Stimulated activated CD8-positive, alpha-beta memory T cell treated with anti-CD3 and anti-CD28 coated beads, Interleukin-7, amount 100 ng/mL, for 24 hours (primary cell): ENCODE data around the gene KMT2B.

Experiments
- DNase-seq: peaks from one replicate; pipeline ENCODE4 v3.0.0-alpha.2; 2020; ENCODE audit warnings: low read depth

The KMT2B gene

DNA sequence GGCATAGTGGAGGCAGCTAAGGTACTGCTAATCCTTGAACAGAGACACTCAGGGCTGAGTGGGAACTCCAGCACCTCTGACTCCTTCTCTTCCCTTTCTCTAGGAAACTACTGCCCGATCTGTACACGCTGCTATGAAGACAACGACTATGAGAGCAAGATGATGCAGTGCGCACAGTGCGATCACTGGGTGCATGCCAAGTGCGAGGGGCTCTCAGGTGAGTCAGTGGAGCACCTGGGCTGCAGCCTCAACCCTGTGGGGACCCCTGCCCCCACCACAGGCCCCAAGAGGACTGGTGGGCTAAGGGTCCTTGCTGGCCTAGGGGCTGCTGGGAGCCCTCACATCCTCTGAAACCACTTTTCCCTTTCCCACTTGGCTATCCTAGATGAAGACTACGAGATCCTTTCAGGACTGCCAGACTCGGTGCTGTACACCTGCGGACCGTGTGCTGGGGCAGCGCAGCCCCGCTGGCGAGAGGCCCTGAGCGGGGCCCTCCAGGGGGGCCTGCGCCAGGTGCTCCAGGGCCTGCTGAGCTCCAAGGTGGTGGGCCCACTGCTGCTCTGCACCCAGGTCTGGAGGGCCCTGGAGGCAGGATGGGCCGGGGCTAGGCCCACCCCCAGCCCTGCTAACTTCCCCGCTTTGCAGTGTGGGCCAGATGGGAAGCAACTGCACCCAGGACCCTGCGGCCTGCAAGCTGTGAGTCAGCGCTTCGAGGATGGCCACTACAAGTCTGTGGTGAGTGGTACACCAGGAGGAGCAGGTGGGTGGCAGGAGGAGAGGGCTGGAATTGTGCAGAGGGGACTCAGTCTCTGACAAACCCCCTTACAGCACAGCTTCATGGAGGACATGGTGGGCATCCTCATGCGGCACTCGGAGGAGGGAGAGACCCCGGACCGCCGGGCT lies 9.5 kb downstream of the KMT2B start:
- DNase-seq, result no peak

DNA sequence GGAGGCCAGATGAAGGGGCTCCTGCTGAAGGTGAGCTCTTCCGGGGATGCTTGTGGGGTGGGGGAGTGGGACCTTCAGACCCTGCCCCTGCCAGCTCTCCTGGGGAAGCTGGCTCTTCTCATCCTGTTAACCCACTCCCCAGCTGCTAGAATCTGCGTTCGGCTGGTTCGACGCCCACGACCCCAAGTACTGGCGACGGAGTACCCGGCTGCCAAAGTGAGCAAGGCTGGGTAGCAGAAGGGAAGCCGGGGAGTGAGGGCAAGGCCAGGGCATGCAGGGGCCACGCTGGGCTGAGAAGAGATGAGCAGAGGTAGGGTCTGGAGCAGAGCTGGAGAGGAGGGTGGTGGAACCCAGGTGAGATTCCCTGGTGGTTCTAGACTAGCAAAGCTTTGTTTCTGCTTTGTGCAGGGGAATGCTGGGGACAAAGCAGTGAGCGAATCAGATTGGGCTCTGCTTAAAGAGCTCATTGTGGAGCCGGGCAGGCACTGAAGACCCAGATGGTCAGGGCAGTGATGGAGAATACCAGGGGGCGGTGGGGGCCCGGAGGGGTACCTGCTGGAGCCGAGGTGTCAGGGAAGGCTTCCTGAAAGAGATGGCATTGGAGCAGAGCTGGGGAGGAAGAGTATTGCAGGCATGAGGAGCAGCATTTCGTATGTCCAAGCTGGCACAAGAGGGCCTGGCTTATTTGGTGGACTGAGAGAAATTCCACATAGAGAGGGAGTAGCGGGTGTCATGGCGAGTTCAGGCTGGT lies 10.3 kb downstream of the KMT2B start:
- DNase-seq, result no peak

DNA sequence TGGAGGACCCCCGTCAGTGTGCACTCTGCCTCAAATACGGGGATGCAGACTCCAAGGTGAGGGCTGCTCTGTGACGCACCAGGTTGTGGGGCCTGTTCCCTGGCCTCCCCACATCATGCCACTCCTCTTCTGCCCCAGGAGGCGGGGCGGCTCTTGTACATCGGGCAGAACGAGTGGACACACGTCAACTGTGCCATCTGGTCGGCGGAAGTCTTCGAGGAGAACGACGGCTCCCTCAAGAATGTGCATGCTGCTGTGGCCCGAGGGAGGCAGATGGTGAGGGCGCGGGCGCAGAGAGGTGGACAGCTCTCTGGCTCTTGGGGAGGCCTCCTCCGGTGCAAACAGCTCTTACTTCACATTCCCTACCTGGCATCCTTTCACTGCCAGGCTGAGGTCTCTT lies 11.2 kb downstream of the KMT2B start:
- DNase-seq, result no peak

DNA sequence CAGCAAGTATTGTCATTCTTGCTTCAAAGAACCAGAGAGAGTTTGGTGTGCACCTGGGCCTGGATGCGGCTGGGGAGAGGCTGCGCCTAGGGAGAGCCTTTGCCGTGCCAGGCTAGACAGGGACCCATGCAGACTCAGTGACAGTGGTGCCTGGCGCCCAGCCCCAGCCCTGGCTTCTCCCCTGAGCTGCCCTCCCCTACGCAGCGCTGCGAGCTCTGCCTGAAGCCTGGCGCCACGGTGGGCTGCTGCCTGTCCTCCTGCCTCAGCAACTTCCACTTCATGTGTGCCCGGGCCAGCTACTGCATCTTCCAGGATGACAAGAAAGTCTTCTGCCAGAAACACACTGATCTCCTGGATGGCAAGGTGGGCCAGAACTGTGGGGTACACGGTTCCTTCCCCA lies 12.0 kb downstream of the KMT2B start:
- no peak for DNase-seq

GRCh38 chr19:35730326-35730725 lies 12.5 kb downstream of the KMT2B start:
- DNase-seq, result no peak

DNA sequence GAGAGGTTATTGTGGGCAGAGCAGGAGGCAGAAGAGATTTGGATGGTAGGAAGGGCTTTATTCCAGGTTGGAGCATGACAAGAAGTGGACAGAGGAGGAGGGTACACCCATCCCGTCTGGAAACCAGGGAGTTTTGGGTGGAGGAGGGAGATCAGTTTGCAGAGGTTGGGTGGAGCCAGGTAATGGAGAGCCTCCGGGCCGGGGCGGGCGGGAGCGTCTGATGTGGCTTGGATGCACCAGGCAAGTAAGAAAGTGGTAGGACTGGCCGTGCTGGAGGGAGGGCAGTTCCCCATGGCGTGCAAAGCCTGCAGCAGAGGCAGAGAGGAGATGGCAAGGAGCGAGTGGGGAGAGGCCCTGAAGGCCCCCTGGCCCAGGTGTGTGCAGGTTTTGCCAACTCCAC lies 13.6 kb downstream of the KMT2B start:
- DNase-seq, result no peak

DNA sequence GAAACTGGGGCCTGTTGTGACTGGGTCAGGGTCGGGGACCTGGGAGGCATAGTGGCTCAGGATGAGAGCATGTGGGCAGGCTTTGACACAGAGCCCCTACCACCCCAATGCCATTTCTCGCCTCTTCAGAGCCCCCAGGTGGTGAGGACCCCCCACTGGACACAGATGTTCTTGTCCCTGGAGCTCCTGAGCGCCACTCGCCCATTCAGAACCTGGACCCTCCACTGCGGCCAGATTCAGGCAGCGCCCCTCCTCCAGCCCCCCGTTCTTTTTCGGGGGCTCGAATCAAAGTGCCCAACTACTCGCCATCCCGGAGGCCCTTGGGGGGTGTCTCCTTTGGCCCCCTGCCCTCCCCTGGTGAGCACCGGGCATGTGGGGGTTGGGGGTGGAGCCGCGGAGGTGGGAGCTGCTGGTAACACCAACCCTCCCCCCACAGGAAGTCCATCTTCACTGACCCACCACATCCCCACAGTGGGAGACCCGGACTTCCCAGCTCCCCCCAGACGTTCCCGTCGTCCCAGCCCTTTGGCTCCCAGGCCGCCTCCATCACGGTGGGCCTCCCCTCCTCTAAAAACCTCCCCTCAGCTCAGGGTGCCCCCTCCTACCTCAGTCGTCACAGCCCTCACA lies 14.1 kb downstream of the KMT2B start:
- DNase-seq, result no peak

GRCh38 chr19:35732540-35733179 lies 14.9 kb downstream of the KMT2B start:
- DNase-seq, result no peak

DNA sequence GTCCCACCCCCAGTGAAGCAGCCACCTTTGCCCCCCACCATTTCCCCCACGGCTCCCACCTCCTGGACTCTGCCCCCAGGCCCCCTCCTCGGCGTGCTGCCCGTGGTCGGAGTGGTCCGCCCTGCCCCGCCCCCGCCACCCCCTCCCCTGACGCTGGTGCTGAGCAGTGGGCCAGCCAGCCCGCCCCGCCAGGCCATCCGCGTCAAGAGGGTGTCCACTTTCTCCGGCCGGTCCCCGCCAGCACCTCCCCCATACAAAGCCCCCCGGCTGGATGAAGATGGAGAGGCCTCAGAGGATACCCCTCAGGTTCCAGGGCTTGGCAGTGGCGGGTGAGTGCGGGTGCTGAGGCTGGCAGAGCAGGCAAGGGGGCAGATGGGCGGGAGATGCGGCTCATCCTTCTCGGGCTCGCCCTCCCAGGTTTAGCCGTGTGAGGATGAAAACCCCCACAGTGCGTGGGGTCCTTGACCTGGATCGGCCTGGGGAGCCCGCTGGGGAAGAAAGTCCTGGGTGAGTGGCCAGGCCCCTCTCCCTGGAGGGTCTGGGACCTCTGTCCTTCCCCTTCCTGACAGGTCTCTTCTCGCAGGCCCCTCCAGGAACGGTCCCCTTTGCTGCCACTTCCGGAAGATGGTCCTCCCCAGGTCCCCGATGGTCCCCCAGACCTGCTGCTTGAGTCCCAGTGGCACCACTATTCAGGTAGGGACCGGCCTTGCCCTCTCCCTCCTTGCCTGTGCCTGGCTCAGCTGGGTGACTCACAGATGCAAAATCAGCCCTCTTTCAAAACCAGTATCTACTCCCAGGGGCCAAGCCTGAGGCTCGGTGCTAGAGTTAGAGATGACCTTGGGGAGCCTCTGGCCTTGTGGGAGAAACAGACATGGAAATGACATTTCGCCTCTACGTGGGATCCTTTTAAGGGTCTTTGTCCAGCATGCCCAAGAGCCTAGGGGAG lies 15.7 kb downstream of the KMT2B start:
- DNase-seq, result no peak

- DNase-seq, result no peak
Measured at GRCh38 chr19:35734273-35734672, 16.5 kb downstream of the KMT2B start.

- DNase-seq, result no peak
Measured at GRCh38 chr19:35734889-35735288, 17.1 kb downstream of the KMT2B start.

DNA sequence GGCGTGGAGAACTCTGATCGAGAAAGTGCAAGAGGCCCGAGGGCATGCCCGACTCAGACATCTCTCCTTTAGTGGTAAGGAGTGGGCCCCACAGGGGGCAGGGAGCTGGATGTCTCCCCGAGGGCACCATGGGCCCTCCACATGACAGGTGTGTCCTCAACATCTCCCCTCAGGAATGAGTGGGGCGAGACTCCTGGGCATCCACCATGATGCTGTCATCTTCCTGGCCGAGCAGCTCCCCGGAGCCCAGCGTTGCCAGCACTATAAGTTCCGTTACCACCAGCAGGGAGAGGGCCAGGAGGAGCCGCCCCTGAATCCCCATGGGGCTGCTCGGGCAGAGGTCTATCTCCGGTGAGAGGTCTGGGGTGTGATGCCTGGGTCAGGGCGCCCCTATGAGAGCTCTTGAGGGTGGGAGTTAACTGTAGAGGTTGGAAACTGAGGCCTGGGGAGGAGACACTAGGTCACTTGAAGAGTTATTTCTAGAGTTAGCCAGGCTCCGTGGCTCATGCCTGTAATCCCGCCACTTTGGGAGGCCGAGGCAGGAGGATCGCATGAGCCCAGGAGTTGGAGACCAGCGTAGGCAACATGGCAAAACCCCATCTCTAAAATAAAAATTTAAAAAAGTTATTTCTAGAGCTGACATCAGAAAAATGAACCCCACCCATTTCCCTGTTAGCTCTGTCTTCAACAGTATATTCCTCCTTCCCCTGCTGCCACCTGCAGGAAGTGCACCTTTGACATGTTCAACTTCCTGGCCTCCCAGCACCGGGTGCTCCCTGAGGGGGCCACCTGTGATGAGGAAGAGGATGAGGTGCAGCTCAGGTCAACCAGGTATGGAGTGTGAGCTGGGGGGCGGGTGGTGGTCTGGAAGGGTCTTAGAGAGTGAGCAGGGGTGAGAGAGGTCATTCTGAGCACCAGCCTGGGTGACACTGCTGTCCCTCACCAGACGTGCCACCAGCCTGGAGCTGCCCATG lies 19.4 kb downstream of the KMT2B start:
- no peak for DNase-seq

GRCh38 chr19:35738021-35738886 lies 20.5 kb downstream of the KMT2B start:
- no peak for DNase-seq

DNA sequence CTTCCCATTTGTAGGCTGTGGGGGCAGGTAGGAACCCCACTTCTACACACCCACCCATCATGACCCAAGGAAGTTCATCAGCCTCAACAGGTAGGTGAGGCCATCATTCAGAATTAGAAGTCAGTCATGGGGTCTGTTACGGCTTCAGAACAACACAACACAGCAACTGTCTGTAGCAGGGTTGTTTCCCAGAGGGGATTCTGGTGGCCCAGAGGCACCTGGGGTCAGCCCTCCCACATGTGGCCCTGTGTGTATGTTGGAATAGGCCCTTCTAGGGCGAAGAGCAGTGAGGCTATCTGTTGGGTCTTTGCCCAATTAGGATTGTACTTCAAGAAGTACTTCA lies 21.1 kb downstream of the KMT2B start:
- DNase-seq, result no peak

DNA sequence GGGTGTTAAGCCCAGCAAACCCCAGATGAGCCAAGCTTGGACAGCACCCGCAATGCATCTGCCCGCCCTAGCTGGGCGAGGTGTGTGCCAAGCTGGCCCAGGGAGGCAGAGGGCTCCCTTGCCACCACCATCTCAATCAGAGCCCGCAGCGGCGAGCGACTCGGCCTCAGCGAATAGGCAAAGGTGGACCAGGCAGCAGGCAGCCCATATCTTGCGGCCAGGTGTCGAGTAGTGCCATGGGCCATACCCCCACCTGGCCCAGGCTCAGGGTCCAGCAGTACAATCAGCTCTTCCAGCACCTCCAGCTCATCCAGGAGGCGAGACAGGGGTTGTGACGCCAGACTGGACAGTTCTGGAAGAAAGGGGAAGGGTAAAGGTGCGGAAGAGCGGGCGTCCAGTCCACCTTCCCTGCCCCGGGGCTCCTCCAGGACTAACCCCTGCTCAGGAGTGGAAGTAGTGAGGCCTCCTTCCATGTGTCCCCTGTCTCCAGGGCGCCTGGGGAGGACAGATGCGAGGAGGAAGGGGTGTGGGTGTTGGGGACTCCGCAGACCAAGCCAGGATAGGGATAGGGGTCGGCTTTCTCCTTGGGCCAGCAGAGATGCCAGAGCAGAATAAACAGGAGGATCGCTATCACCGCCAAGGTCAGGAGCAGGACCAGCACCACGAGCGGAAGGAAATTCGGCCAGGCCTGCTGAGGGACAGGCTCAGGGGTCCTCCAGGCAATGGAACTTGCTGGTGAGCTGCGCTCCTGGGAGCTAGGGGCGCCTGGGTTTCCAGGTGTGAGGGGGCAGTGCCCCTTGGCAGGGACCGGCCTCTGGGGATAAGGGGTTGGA lies 21.7 kb downstream of the KMT2B start:
- DNase-seq, result no peak

DNA sequence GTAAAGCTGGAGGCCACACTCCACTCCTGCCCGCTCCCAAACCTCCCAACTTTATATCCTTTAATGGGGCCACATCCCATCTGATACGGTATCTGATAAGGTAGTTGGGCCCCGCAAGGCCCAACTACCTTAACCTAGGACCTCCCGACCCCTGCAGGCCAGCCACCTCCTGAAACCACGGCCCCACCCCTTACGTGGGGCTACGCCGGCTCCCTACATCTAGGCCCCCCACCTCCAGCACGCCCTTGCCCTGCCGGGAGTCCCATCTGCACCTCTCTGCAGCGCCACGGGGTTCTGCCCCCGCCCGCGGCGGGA lies 22.3 kb downstream of the KMT2B start:
- no peak for DNase-seq

DNA sequence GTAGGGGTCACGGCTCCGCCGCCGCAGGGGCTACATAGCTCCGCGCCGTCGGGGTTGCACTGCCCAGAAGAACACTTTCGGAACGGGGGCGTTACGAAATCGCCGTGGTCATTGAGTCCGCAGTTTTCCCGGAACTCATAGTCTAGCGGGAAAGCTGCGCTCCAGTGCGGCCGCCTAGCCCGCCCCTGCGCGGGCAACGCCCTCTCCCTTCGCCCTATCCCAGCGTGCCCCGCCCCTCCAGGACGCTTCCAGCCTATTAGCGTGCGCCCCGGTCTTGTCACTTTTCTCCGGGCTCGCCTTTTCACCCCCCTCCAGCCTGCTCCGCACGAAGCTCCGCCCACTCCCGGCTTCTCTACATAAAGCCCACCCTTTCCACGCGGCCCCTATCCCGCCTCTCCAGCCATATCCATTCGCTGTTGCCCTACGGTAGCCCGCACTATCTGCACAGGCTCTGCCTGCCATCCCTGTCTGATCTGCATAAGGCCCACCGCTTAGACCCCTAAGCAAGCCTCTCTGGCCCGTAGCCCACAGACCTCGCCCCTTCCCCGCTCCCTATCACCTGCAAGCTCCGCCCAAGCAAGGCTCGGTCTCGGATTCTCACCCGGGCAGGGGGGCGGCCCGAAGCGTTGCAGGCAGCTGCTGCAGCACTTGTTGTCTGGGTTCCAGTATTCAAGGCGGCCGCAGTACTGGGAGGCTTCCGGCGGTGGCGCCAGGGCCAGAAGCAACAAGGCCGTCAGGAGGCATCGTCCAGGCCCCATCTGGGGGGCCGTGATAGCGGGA lies 22.8 kb downstream of the KMT2B start:
- DNase-seq, result peak; percentile 94

GRCh38 chr19:35741203-35741515 lies 23.4 kb downstream of the KMT2B start:
- DNase-seq, result no peak
